Central memory CD4-positive, alpha-beta T cell (primary cell): Measurements from ENCODE around the gene AOPEP.
"Not testable (repeated sequence)": the region's sequence is repeated elsewhere in the genome, so short reads cannot be mapped to it uniquely, and the experiment has no call there.

Experiments used
- DNase-seq: peaks from one replicate; pipeline ENCODE4 v3.0.0; 2022

AOPEP gene

DNA sequence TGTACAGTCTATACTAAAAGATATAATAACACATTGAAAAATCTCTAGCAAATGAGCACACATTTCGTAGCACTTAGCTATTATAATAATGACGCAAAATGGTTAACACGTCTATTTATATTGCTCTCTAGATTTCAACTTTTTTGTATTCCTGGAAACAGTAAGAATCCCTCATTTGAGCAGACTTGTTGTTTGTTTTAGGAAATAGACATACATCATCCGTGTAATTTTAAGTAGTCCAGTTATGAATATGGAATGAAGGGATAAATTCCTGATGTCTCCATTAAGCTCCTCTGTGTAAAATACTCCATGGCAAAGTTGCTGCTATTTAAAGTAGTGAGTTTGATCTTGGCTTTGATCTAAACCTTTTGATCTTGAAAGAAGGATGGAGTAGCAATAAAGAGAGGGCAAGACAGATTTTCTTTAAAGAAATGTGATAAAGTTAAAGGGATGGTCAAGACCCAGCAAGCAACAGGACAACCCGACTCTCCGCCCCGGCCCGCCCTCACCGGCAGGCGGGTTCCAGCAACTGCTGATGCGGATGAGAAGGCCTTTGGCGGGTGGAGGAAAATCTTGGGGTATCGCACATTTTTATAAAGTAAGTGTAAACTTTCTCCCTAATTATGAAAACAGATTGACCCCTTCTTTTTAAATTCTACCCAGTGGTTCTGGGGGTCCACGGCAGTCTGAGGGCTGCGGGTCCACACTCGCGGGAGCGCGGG, 277.4 kb downstream of the AOPEP start:
- DNase-seq: no peak

DNA sequence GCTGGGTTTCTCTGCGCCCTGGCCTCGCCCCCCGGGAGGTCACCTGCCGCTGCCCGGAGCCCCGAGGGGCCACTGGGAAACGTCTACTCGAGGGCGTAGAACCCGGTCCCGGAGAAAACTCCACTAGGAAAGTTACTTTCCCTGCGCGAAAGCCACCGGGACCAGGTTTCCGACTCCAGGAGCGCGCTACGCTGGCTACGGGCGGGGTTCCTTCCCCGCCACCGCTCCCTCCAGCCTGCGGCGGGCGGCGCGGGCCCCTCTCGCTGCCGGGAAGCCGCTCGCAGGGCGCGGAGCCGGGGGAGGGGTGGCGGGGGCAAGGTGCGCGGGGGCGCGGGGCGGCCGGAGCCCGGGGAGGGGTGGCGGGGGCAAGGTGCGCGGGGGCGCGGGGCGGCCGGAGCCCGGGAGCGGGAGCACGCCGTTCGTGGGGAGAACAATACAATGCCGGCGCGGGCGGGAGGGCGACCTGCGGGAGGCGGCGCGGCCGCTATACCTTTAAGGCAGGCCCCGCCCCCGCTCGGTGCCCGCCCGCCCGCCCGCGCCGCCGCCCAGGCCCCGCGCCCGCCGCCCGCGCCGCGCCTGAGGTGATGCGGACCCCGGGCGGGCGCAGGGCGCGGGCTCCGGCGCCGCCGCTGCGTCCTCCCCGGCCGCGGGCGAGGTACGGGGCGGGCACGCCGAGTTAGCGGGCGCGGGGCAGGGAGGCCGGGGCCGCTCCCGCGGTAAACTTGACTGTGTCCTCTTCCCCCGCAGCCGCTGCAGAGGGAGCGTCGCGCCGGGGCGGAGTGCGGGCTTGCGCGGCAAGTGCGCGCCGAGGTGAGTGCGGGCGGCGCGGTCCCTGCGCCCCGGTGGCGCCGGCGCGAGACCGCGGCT, 278.1 kb downstream of the AOPEP start:
- peak; percentile 12 for DNase-seq

DNA sequence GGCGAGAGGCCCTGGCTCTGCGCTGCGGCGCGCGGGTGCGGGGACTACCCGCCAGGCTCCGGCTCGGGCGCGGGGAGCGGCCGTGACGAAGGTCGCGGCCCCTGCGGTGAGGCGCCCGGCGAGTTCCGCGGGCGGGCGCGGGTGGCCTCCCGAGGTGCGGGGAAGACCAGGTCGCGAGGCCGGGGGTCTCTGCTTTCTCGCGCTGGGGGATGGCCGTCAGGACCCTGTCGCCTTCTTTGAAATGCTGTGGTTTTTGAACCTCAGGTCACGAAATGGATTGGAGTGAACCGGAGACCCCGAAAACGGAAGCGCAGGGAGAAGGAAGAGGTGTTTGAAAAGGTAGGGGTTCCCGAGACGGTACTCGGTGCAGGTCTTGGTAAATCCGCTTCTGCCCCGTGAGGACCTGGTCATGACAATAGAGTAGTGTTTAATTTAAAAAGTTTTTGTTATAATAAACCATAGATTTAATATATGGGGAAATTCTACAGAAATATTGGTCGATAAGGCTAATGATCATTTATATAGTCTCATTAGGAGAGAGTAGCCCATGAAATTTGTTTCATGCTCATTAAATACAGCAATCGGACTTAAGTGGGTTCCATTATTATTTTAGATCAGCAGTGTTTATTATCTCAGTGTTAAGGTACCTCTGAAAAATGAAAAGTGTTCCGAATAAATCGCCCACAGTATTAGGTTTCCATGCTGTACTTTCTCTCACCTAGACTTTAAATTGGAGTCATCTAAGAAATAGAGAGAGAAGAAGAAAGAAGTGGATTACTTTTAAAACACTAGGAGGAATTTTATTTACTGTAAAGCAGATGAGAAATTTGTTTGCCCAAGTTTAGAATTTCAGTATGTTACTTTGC, 279.0 kb downstream of the AOPEP start:
- no peak for DNase-seq

DNA sequence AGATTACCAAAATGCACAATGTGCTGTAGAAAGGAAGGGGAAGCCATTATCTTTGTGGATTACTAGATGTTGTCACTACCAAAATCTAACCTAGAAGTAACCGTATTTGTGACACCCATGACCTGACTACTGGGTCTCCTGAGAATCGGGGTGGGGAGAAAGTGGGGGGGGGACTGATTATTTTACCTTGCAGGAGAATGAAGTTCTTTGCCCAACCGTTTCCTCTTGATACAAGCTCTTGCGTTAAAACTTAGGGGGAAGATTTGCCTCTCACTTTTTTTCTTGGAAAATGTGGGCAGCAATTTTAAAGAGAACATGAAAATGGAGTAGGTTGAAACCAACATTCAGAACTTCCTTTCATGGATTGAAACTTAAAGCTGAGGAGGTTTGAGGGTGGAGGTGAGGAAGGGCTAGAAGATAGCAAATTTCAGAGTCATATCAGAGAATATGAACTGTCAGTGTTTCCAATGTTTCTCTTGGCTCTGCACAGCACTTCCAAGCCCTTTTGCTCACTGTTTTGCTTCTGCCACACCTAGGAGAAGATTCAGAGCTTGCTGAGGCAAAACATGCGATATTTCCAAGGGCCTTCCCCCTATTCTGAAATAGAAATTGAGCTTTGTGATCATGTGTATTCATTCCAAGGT, 280.8 kb downstream of the AOPEP start:
- no peak for DNase-seq

DNA sequence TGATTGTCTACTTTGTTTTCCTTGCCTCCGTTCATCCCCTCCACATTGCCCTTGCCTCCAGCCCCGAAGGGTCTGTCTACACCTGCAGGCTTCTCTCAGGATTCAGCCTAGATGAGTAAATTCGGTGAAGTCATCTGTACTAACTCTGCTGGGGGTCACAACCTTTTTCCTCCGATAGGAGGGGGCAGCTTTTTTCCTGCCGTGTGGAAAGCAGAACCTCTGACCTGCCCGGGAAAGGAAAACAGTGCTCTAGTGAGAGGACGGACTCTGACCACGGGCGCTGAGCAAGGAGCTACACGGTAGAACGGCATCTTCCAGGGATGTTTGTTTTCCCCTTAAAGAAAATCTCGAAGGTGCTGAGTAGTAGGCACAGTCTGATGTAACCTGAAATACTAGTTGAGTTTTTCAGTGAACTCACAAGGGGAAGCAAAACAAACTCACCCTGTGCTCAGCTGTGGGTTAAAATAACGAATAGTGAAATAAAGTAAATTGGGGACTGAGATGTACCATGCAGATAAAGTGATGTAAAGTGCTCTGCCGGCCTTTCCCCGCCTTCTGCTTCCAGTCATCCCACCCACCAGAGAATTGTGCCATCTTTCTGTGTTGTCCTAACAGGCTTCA, 281.8 kb downstream of the AOPEP start:
- no peak for DNase-seq

DNA sequence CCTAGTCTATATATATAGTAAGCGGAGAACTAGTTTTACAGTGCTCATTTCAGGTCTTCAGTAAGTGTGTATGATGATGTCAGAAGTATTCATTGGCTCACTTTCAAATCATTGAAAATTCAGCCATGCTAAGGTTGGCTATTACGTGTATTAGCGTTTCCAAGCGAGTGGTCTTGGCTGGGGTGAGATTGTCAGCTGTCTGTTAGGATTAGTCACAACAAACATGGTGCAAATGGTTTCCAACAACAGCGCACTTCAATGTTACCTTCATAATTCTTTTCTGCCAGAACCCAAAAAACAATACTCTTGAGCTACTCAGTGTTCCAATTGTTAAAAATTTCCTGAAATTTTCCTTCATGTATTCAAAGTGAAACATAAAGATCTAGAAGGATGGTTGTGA, 283.0 kb downstream of the AOPEP start:
- no peak for DNase-seq

DNA sequence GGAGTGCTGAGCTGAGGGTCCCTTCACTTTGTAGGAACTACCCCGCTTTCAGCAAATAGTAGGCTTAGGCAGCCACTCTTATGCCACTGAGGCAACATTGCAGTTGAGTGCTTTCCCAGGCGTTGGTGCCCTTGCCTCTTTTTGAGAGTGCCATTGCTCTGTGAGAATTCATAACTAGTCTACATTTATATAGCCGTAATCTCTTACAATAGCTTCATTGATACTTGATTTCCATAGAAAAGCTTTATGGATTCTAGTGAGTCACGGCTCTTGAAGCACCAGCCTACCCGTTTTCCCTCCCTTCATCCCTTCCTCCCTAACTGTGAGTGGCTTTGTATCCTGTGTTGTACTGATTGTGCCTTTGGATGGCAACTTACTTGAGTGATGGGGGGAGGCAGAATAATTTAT, 283.9 kb downstream of the AOPEP start:
- no peak for DNase-seq

DNA sequence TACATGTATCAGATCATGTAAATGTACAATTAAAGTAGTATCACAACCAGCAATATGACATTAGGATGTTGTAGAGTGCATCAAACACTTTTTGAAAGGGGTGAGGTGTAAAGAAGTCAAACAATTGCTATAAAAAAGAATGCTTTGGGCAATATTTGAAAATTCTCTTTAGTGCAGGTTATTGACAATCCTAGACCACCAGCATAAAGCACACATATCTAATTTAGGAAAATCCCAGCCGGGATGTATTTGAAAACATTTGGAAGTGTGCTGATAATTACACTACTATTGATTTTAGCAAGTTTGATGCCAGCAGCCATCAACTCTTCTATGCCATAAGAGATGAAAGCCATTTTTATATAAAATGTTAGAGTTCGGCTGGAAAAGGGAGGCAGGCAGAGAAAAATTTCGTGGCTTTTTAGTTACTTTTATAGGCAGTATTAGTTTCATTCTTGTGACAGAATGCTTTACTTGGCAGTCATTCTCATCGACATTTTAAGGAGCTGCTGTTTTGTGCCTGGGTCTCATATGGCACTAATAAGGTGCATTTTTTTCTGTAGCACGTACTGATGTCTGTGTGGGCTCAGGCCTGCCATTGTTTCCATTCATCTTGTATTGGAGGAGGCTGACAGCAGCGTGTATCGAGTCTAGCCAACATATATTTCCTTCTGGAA, 285.7 kb downstream of the AOPEP start:
- DNase-seq: no peak

DNA sequence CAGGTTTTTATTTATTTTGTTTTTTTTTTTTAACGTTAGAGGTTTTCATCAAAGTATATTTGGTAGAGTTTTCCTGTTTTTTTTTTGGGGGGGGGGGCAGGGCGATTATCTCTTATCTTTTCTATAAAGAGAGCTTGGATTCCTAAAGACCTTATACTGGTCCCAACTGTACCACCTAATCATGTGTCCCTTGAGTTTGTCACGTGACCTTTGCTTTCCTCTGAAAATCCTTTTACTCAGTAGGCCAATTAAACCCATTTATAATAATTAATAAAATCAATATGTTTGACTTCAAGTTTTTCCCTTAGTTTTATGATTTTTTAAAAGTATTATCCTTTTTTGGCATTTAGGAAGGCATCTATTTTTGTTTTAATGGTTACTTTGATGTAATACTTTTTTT, 286.4 kb downstream of the AOPEP start:
- no peak for DNase-seq

DNA sequence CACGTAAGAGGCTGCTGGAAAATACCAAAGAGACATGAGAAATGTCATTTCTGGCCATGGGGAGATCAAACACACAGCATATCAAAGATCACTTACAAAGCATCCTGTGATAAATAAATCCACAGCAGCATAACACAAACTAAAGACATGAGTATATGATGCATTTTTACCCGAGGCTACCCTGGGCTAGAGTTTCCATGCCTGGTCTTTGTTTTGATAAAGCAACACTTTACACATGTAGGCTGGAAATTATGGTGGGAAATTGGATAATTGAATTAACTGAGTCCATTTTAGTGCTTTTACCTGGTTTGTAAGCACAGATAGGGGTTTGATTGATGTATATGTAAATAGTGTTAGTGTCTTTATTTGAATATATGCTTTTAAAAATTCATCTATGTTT, 288.4 kb downstream of the AOPEP start:
- no peak for DNase-seq

DNA sequence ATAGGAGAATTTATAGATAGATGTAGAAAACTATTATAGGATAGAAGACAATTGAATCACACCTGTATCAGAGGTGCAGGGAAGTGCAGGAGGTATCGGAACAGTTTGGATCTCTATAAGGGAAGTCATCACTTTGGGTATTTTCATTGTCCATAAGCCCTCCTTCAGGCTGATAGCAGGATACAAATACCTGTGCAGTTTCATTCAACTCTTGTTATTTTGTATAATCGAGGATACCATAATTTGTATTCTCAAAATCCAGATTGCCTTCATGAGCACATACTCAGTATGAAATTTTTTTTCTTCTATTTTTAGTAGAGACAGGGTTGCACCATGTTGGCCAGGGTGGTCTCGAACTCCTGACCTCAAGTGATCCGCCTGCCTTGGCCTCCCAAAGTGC, 289.1 kb downstream of the AOPEP start:
- DNase-seq: no peak

DNA sequence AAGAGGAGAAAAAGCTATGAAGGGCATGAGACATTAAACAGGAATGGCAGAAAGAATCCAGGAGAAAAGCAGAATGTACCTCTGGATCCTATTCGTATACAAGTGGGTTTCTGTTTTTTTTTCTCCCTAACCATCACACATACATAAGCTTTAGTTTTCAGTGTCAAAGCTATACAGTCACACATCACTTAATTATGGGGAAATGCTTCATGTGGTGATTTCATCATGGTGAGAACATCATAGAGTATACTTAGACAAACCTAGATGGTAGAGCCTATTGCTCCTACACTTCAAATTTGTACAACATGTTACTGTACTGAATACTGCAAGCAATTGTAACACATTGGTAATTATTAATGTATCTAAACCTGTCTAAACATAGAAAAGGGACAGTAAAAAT, 290.6 kb downstream of the AOPEP start:
- no peak for DNase-seq

DNA sequence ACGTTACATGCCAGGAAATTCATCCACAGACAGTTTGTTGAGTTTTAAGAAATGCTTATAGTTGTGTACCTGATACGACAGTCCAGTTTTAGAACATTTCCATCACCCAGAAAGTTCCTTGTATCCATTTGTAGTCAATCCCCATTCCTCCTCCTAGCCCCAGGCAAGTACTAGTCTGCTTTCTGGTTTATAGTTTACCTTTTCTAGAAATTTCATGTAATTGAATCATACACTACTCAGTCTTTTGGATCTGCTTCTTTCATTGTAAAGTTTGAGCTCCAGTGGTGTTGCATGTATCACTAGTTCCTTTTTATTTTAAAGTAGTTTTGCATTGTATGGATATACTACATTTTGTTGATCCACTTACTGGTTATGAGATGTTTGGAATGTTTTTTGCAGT, 291.2 kb downstream of the AOPEP start:
- no peak for DNase-seq

DNA sequence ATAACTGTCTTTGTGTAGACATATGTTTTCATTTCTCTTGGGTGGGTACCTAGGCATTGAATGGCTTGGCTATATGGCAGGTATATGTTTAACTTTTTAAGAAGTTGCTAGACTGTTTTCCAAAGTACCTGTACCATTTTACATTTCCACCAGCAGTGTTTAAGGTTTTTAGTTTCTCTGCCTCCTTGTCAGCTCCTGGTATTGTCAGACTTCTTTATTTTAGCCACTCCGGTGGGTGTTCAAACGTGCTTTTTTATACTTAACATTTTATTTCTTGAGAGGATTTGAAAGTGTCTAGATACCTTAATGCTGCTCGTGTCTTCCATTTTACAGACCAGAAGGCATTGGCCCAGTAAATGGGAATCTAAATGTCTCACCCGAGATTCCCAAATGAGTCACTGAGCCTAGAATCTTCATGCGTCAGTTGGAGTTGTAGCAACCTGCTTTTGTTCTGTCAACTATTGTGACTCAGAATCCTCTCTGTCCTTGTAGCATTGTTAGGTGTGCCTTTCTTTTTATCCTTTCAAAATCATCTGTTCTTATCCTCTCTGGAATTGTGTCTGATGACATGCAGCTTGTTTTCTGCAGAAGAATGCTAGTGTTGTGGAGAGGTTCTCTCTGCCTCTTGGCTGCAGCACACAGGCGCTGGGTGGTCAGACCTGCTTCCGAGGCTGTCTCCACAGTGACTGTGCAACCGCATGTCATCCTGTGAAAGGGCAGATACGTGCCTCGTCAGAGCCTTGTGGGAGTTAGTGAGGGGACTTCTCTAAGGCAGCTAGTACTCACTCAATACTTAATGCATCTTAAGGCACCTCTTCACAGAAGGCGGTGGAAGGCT, 291.8 kb downstream of the AOPEP start:
- DNase-seq: no peak

DNA sequence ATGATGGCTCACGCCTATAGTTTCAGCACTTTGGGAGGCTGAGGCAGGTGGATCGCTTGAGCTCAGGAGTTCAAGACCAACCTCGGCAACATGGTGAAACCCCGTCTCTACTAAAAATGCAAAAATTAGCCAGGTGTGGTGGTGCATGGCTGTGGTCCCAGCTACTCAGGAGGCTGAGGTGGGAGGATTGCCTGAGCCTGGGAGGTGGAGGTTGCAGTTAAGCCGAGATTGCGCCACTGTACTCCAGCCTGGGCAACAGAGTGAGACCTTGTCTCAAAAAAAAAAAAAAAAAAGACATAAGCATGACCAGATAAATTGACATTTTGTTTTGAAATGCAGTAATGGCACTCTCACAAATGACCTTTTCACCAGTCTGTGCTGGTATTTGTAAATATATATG, 294.1 kb downstream of the AOPEP start:
- not testable (repeated sequence) for DNase-seq

DNA sequence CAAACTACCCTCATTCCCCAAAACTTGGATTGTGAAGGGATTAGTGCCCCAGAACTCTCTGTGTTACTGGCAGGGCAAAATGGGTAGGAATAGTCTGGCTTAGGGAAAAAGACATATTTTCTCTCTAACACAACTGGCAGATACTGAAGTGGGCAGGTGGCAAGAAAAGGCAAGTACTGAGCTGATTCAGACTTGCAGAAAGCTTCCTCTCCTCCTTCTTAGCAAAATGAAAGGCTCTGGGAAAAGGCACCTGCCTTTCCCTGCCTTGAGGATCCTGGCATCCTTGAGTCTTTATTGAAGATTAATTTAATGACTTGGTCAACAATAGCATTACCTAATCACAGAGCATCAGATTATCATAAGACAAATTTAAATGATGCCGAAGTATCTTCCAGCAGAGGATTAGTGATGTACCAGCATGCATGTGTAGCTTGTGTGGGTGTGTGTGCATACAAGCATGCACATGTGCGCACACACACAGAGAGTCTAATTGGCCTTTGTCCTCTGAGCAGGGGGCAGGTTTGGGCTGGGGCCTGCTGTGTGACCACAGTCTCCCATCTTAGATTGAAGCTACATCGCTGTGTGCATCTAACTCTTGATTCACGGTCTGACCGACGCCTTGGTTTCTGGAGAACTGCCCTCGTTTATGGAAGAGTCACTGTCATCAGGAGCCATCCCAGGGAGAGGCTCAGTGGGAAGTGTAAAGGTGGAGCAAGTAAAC, 294.8 kb downstream of the AOPEP start:
- no peak for DNase-seq

DNA sequence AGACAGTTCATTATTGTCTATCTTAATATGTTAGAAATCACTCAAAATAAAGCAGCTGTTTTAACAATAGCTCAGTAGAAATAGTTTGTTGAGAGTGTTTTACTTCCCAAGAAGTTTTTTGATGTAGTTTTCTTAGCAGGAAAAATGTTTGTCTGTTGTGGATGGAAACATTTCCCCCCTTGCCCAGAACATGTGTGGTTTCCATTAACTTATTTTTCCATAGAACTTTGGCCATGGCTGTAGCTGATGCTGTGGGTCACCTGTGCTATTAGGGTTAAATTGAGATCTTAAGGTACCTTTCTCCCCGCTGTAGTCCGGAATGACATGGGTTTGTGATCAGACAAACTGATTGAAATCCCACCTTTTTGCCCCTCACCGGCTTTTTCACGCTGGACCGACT, 296.2 kb downstream of the AOPEP start:
- DNase-seq: no peak

DNA sequence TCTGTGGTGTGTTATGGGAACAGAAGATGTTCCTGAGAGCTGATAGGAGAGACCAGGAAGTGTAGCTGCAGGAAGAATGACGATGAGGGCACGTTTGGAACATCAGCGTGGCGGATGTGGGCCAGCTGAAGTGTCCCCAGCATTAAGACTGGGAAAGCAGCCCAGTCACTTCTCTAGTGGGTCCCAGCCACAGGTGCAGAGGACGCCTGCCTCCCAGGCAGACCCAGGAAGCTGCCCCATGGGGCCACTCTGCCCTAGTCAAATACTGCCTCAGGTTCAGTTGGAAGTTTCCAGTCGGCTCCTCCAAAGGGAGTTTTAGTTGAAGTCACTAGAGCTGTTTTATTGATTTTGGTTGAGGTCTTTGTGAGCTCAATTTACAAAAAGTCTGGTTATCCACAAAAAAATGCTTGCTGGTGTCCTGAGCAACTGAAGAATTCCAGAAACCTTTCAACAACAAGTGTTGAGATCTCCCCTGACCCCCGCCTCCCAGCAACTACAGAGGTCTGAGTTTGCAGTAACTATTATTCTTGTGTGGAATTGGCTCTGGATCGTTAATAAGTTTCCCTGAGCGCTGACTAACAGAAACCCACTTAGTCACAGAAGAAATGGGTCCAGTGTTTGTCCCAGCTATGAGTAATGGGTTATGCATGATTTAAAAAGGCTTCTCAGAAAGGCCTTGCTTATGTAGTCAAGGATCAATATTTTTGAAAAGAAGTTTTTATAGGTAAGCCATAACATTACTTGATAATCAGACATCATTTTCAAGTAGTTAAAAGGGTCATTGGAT, 296.9 kb downstream of the AOPEP start:
- DNase-seq: no peak

DNA sequence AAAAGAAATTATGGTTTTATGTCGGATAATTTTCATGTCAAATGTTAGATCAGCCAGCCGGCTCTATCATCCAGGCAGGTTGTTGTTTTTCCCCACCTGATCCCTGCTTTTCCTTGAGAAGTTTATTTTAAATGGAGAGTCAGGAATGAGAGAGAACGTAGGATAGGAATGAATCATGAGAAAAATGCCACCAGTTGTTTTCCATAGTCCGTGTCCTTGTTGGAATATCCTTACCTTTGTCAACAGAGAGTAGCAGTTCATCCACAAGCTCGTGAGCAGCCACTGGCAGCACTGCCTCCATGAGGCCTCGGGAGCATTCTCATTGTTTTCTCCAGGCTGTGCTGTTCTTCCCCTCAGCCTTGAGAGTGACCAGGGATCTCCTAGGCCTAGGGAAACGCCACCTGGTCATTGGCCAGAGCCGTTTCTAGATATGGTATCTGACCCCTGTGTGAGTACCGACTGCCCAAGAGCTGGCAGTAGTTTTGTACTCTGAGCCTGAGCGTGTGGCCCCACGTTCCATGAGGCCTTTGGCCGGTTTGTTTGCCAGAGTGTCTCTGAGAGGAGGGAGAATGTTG, 297.7 kb downstream of the AOPEP start:
- no peak for DNase-seq
